Loucy (cell line): ENCODE data around the gene DENND4A.
A peak's percentile ranks its signal among the peaks of the same experiment; 100 is the strongest.

Source experiments
- H2AFZ ChIP-seq: fragments of 200-600 bp; sonication (generic); 2 replicates; pipeline ENCODE4 v1.6.0; 2016; ENCODE audit warnings: antibody characterized with exemption, mild to moderate bottlenecking, low read length, moderate library complexity
- H3F3A ChIP-seq: fragments of 200-600 bp; 2 replicates; pipeline ENCODE4 v1.6.0; 2016; ENCODE audit warnings: antibody characterized with exemption, low read depth, mild to moderate bottlenecking
- H3K27me3 ChIP-seq: fragments of 200-600 bp; sonication (generic); 2 replicates; pipeline ENCODE4 v1.6.1; 2014; ENCODE audit warnings: low read length, mild to moderate bottlenecking; ENCODE audit not compliant: insufficient read depth, poor library complexity, severe bottlenecking
- H3K36me3 ChIP-seq: fragments of 200-600 bp; sonication (generic); 2 replicates; pipeline ENCODE4 v1.6.1; 2016; ENCODE audit warnings: low read length; ENCODE audit not compliant: insufficient read depth
- H3K4me1 ChIP-seq: fragments of 200-600 bp; sonication (generic); 2 replicates; pipeline ENCODE4 v1.5.1; 2014; ENCODE audit warnings: low read length, mild to moderate bottlenecking; ENCODE audit not compliant: insufficient read depth, poor library complexity, severe bottlenecking
- H3K4me2 ChIP-seq: fragments of 200-600 bp; sonication (generic); 2 replicates; pipeline ENCODE4 v1.6.0; 2014; ENCODE audit warnings: antibody characterized with exemption, low read length, low read depth, mild to moderate bottlenecking; ENCODE audit not compliant: poor library complexity, severe bottlenecking
- H3K4me3 ChIP-seq: fragments of 200-600 bp; sonication (generic); 2 replicates; pipeline ENCODE4 v1.5.1; 2014; ENCODE audit warnings: low read length, mild to moderate bottlenecking, mixed read lengths; ENCODE audit not compliant: poor library complexity, severe bottlenecking
- H3K79me2 ChIP-seq: fragments of 200-600 bp; sonication (generic); 2 replicates; pipeline ENCODE4 v1.6.1; 2014; ENCODE audit warnings: low read length; ENCODE audit not compliant: insufficient read depth
- H3K9ac ChIP-seq: fragments of 200-600 bp; sonication (generic); 2 replicates; pipeline ENCODE4 v1.6.0; 2014; ENCODE audit warnings: mild to moderate bottlenecking, low read depth, low read length, moderate library complexity; ENCODE audit not compliant: poor library complexity, severe bottlenecking
- H3K9me2 ChIP-seq: fragments of 200-600 bp; sonication (generic); replicated peaks from 2 replicates; pipeline ENCODE4 v1.6.1; 2016; ENCODE audit warnings: low read depth, low read length, mixed read lengths
- H3K9me3 ChIP-seq: fragments of 200-600 bp; sonication (generic); 2 replicates; pipeline ENCODE4 v1.6.1; 2014; ENCODE audit warnings: mild to moderate bottlenecking, antibody characterized with exemption, low read length, low read depth; ENCODE audit not compliant: insufficient read depth
- H4K20me1 ChIP-seq: fragments of 200-600 bp; sonication (generic); 2 replicates; pipeline ENCODE4 v1.6.0; 2014; ENCODE audit warnings: antibody characterized with exemption, low read length, mild to moderate bottlenecking; ENCODE audit not compliant: insufficient read depth, poor library complexity, severe bottlenecking
- EZH2phosphoT487 ChIP-seq: fragments of 200-600 bp; IDR thresholded peaks from 2 replicates; pipeline ENCODE4 v1.6.1; 2018; ENCODE audit warnings: antibody characterized with exemption, mild to moderate bottlenecking, moderate library complexity, borderline replicate concordance
- TF ChIP-seq, protein P1 (sequence below): fragments of 200-600 bp; sonication (generic); conservative IDR thresholded peaks from 2 replicates; pipeline ENCODE4 v1.5.1; 2014; ENCODE audit warnings: mild to moderate bottlenecking, antibody characterized with exemption, low read length

The DENND4A gene

DNA sequence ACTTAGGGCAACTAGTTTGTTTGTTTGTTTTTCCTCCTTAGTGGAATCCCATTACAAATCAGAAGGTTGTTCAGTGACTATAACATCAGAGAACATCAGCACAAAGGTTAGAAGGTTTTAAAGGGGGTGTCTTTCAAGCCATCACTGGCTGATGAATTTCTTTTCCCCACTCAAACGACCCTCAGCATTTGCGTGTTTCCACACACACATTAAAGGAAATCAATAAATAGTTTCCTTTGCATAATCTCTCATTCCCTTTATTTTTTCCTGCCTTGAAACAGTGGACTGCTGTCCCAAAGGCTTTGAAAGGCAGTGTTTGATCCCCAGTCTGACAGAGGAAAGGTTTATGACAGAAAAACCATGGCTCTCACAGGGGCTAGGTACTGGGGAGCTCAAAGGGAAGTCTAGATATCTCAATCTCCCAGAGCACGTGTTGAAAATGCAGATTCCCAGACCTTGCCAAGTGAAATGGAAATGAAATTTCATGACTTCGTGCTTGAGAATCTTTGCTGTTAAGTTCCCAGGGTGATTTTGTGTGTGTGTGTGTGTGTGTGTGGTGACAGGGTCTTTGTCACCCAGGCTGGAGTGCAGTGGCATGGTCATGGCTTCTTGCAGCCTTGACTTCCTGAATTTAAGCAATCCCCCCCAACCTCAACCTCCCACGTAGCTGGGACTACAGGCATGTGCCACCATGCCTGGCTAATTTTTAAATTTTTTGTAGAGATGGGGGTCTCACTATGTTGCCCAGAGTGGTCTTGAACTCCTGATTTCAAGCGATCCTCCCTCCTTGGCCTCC, 178.9 kb downstream of the DENND4A start:
- H3K4me2 ChIP-seq, result peak overlapping the region; percentile 96

DNA sequence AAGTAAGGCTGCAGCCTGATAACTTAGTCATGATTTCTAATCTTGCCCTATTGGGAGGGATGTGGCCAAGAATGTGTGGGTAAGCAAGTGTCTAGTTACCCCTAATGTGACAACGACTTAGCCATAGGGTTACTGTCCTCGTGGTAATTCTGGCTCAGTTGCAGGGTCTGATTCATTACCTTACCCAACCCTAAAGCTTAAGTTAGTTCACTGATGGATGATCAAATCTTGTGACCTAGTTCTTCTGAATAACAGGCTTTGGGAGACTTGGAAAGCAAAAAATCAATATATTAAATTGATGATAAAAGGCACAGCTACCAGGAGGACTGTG, 179.5 kb downstream of the DENND4A start:
- Histone ChIP-seq H3K27me3 (no peaks in the 10 kb centered on the region), H3K4me3 (peak overlapping the region; percentile 98), H3K9ac (peak overlapping the region; percentile 97), H3K79me2 (peaks cover 46% of the 10 kb centered on the region), H3K9me3 (no peaks in the 10 kb centered on the region), H4K20me1 (no peaks in the 10 kb centered on the region), H3K36me3 (no peaks in the 10 kb centered on the region), H3K4me1 (peaks cover 42% of the 10 kb centered on the region), H3F3A (no peaks in the 10 kb centered on the region), H3K9me2 (no peaks in the 10 kb centered on the region), H2AFZ (no peak overlapping the region), H3K4me2 (peak overlapping the region; percentile 96)
- TF ChIP-seq, protein P1, sequence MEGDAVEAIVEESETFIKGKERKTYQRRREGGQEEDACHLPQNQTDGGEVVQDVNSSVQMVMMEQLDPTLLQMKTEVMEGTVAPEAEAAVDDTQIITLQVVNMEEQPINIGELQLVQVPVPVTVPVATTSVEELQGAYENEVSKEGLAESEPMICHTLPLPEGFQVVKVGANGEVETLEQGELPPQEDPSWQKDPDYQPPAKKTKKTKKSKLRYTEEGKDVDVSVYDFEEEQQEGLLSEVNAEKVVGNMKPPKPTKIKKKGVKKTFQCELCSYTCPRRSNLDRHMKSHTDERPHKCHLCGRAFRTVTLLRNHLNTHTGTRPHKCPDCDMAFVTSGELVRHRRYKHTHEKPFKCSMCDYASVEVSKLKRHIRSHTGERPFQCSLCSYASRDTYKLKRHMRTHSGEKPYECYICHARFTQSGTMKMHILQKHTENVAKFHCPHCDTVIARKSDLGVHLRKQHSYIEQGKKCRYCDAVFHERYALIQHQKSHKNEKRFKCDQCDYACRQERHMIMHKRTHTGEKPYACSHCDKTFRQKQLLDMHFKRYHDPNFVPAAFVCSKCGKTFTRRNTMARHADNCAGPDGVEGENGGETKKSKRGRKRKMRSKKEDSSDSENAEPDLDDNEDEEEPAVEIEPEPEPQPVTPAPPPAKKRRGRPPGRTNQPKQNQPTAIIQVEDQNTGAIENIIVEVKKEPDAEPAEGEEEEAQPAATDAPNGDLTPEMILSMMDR, result no peak
- TF ChIP-seq EZH2phosphoT487, result no peak

More for the DNA sequence above, 178.9 kb downstream of the DENND4A start:
- H3F3A ChIP-seq, result no peaks in the 10 kb centered on the region
- no peaks in the 10 kb centered on the region for H3K9me2 ChIP-seq
- H3K4me1 ChIP-seq, result peaks cover 38% of the 10 kb centered on the region
- peak overlapping the region; percentile 98 for H3K4me3 ChIP-seq
- TF ChIP-seq, protein P1, result no peak
- no peaks in the 10 kb centered on the region for H3K36me3 ChIP-seq
- no peaks in the 10 kb centered on the region for H3K9me3 ChIP-seq
- peaks cover 41% of the 10 kb centered on the region for H3K79me2 ChIP-seq
- peak overlapping the region; percentile 97 for H3K9ac ChIP-seq
- no peaks in the 10 kb centered on the region for H3K27me3 ChIP-seq
- no peak overlapping the region for H2AFZ ChIP-seq
- H4K20me1 ChIP-seq, result no peaks in the 10 kb centered on the region

DNA sequence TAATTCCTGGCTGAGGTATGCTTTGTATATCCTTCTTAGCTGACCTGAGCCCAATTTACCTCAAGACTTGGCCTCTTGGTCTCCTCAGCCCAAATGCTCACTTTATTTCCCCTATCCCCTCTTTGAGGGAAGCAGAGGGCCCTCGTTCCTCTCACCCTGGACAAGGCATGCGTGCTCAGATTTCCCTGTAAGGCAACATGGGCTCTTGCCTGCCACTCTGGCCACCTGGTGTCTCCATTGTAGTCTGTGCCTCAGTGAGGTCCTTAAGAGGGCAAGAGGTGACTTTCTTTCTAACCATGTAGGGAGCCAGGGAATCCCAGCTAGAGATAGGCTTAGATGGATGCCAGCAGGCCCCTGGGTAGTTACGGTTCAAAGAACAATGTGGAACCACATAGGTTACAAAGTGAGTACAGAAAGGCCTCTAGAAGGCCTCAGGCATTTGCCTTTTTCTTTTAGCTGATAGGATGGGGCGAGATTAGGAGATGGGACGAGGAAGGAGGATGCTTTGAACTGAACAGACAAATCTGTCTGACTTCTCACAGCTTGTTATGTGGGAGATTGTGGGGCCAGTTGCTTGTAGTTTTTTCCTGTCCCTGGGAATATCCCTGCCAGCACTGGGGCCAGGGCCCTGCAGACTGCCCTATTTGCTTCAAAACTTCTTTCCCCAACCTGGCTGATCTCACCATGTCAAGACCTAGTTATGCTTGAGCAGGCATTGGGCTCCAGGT, 180.0 kb downstream of the DENND4A start:
- H3F3A ChIP-seq, result no peaks in the 10 kb centered on the region
- H3K9ac ChIP-seq, result peak overlapping the region; percentile 97
- H2AFZ ChIP-seq, result peak overlapping the region; percentile 92; the same call in 1 of the 2 replicates
- no peaks in the 10 kb centered on the region for H3K27me3 ChIP-seq
- H3K9me2 ChIP-seq, result no peaks in the 10 kb centered on the region
- peak overlapping the region; percentile 98 for H3K4me3 ChIP-seq
- H3K79me2 ChIP-seq, result peaks cover 52% of the 10 kb centered on the region
- H3K9me3 ChIP-seq, result no peaks in the 10 kb centered on the region
- H3K4me1 ChIP-seq, result peaks cover 47% of the 10 kb centered on the region
- H3K4me2 ChIP-seq, result peak overlapping the region; percentile 96
- no peaks in the 10 kb centered on the region for H3K36me3 ChIP-seq
- no peaks in the 10 kb centered on the region for H4K20me1 ChIP-seq
- TF ChIP-seq EZH2phosphoT487, result no peak
- TF ChIP-seq, protein P1, result no peak
